ENCODE results near the gene EDNRA. TPM values are rescaled to one million over a fixed set of nuclear protein-coding genes. Genes with fewer than 3 reads are reported as not detected.
A peak's percentile ranks its signal among the peaks of the same experiment; 100 is the strongest.

The EDNRA gene
- total RNA-seq, 1 experiment from 2014 or later, result not detected

GRCh38 chr4:147510962-147511668 is 30.2 kb downstream of the EDNRA start:
- intact Hi-C loops (cut with micrococcal nuclease; ENCODE audit: unreplicated experiment), result no loop called here
- DNase-seq, result no peak
- Histone ChIP-seq H3K79me2 (ENCODE audit: low read depth) (no peaks in the 10 kb centered on the region), H3K36me3 (ENCODE audit: low read depth) (no peaks in the 10 kb centered on the region), H3K27me3 (ENCODE audit: insufficient read depth, low read depth) (no peaks in the 10 kb centered on the region), H2AFZ (no peak overlapping the region), H3K27ac (no peak overlapping the region), H4K20me1 (ENCODE audit: insufficient read depth) (no peaks in the 10 kb centered on the region), H3K4me2 (no peak overlapping the region), H3K9me2 (ENCODE audit: insufficient read depth) (no peaks in the 10 kb centered on the region), H3K9me3 (ENCODE audit: insufficient read depth, low read depth) (no peaks in the 10 kb centered on the region), H3K4me1 (replicated peaks; ENCODE audit: insufficient read depth) (no peaks in the 10 kb centered on the region), H3F3A (ENCODE audit: insufficient read depth, low read depth) (no peaks in the 10 kb centered on the region), H3K4me3 (no peak overlapping the region)
- no TSS peak for BruUV-seq (replicated peaks)
- TF ChIP-seq EZH2 (IDR thresholded peaks at IDR 0.05; ENCODE audit: low read depth) (no peak), CTCF (conservative IDR thresholded peaks at IDR 0.05) (no peak)
- ChIA-PET CTCF (interaction anchor here (0.8 kb wide), 1 partner anchor 8 kb away, joined by 3 read pairs; no protein-coding TSS in a partner anchor), POLR2A (ENCODE audit: unreplicated experiment) (no interaction called here)

GRCh38 chr4:147513091-147513490 is 32.2 kb downstream of the EDNRA start:
- no peaks in the 10 kb centered on the region for H3K36me3 ChIP-seq (ENCODE audit: low read depth)
- H3K4me1 ChIP-seq (replicated peaks; ENCODE audit: insufficient read depth), result no peaks in the 10 kb centered on the region
- POLR2A ChIA-PET (ENCODE audit: unreplicated experiment), result interaction anchor here (0.6 kb wide), 1 partner anchor 247 kb away, joined by 16 read pairs; no protein-coding TSS in a partner anchor
- CTCF ChIA-PET, result no interaction called here
- H4K20me1 ChIP-seq (ENCODE audit: insufficient read depth), result no peaks in the 10 kb centered on the region
- no peak overlapping the region for H3K27ac ChIP-seq
- intact Hi-C loops (cut with micrococcal nuclease; ENCODE audit: unreplicated experiment), result no loop called here
- no peaks in the 10 kb centered on the region for H3K79me2 ChIP-seq (ENCODE audit: low read depth)
- H3K4me3 ChIP-seq, result no peak overlapping the region
- no peak overlapping the region for H2AFZ ChIP-seq
- H3K9me3 ChIP-seq (ENCODE audit: insufficient read depth, low read depth), result no peaks in the 10 kb centered on the region
- DNase-seq, result no peak
- H3K9me2 ChIP-seq (ENCODE audit: insufficient read depth), result no peaks in the 10 kb centered on the region
- H3F3A ChIP-seq (ENCODE audit: insufficient read depth, low read depth), result no peaks in the 10 kb centered on the region
- H3K4me2 ChIP-seq, result no peak overlapping the region
- H3K27me3 ChIP-seq (ENCODE audit: insufficient read depth, low read depth), result no peaks in the 10 kb centered on the region
- TF ChIP-seq CTCF (conservative IDR thresholded peaks at IDR 0.05) (no peak), EZH2 (IDR thresholded peaks at IDR 0.05; ENCODE audit: low read depth) (no peak)
- no TSS peak for BruUV-seq (replicated peaks)

- H2AFZ ChIP-seq, result no peak overlapping the region
- DNase-seq, result no peak
- POLR2A ChIA-PET (ENCODE audit: unreplicated experiment), result no interaction called here
Observed at GRCh38 chr4:147513952-147514351, 33.1 kb downstream of the EDNRA start.

More at GRCh38 chr4:147513952-147514351, 33.1 kb downstream of the EDNRA start:
- CTCF ChIA-PET, result no interaction called here
- H3K9me3 ChIP-seq (ENCODE audit: insufficient read depth, low read depth), result no peaks in the 10 kb centered on the region
- H3K9me2 ChIP-seq (ENCODE audit: insufficient read depth), result no peaks in the 10 kb centered on the region
- TF ChIP-seq CTCF (conservative IDR thresholded peaks at IDR 0.05), result 0 out of 2 replicates have a peak, but pooled peaks have one; percentile 16
- no peak for TF ChIP-seq EZH2 (IDR thresholded peaks at IDR 0.05; ENCODE audit: low read depth)
- H3F3A ChIP-seq (ENCODE audit: insufficient read depth, low read depth), result no peaks in the 10 kb centered on the region
- no peaks in the 10 kb centered on the region for H4K20me1 ChIP-seq (ENCODE audit: insufficient read depth)
- intact Hi-C loops (cut with micrococcal nuclease; ENCODE audit: unreplicated experiment), result no loop called here
- no peak overlapping the region for H3K27ac ChIP-seq
- H3K4me3 ChIP-seq, result no peak overlapping the region
- BruUV-seq (replicated peaks), result no TSS peak
- no peaks in the 10 kb centered on the region for H3K79me2 ChIP-seq (ENCODE audit: low read depth)
- H3K36me3 ChIP-seq (ENCODE audit: low read depth), result no peaks in the 10 kb centered on the region
- no peaks in the 10 kb centered on the region for H3K4me1 ChIP-seq (replicated peaks; ENCODE audit: insufficient read depth)
- H3K27me3 ChIP-seq (ENCODE audit: insufficient read depth, low read depth), result no peaks in the 10 kb centered on the region
- no peak overlapping the region for H3K4me2 ChIP-seq
